Esophagus muscularis mucosa (tissue), 4 donors: ENCODE measurements around the gene THSD1. TPM values are rescaled to one million over a fixed set of nuclear protein-coding genes. Genes with fewer than 3 reads are reported as not detected.
"Not testable (repeated sequence)": the region's sequence is repeated elsewhere in the genome, so short reads cannot be mapped to it uniquely, and the experiment has no call there.

Experiments used
- DNase-seq: peaks from one replicate; pipeline ENCODE4 v3.0.0-alpha.2; 2017; ENCODE audit errors: extremely low spot score
- H3K27ac ChIP-seq, 4 donors: fragments of 200-600 bp; sonication (generic); replicated peaks in 1 of 4; 1 replicate in 3 of 4; 2 replicates in 1 of 4; pipeline ENCODE4 v1.5.1; 2016 to 2019; ENCODE audit warnings: mild to moderate bottlenecking in 1 of 4
- H3K27me3 ChIP-seq, 4 donors: fragments of 200-600 bp; sonication (generic); one replicate each; pipeline versions ENCODE4 v1.5.1 to v1.6.0; 2016 to 2019
- H3K36me3 ChIP-seq, 4 donors: fragments of 200-600 bp; sonication (generic); one replicate each; pipeline ENCODE4 v1.5.1; 2016 to 2019
- H3K4me1 ChIP-seq, 4 donors: fragments of 200-600 bp; sonication (generic); one replicate each; pipeline ENCODE4 v1.5.1; 2016 to 2019
- H3K4me3 ChIP-seq, 4 donors: fragments of 200-600 bp; sonication (generic); 1 replicate in 2 of 4; 2 replicates in 2 of 4; pipeline ENCODE4 v1.5.1; 2016 to 2019; ENCODE audit warnings: mild to moderate bottlenecking in 4 of 4, moderate library complexity in 1 of 4
- H3K9me3 ChIP-seq, 4 donors: fragments of 200-600 bp; sonication (generic); 1 replicate in 3 of 4; 2 replicates in 1 of 4; pipeline ENCODE4 v1.5.1; 2016 to 2019
- EP300 ChIP-seq: sonication (generic); formaldehyde crosslinking; IDR thresholded peaks from one replicate; pipeline ENCODE4 v1.6.1; 2017; ENCODE audit warnings: antibody characterized with exemption
- POLR2A ChIP-seq: fragments of 450-650 bp; IDR thresholded peaks from one replicate; pipeline ENCODE4 v1.6.1; 2017; ENCODE audit warnings: antibody characterized with exemption, moderate library complexity, mild to moderate bottlenecking, low read depth
- POLR2AphosphoS5 ChIP-seq, 2 donors: sonication (generic); formaldehyde crosslinking; IDR thresholded peaks; one replicate each; pipeline ENCODE4 v1.6.1; 2017; ENCODE audit warnings: antibody characterized with exemption in 2 of 2
- WGBS: methylation state at CpG from one replicate; pipeline ENCODE4 v1.1.5; 2018; 5-methylcytosine and 5-hydroxymethylcytosine counted together
- intact Hi-C: fragments of 100-400 bp; cut with DNase I; formaldehyde crosslinking; loops from one replicate; pipeline ENCODE4 v1.15.1; 2023
- total RNA-seq, 4 donors: library from RNA; depleted of rRNA; stranded (reverse); fragments of >200 nt; gene quantifications; one replicate each; pipeline versions ENCODE4 v1.1.0 to v1.2.1, GENCODE V29; 2016
- TF ChIP-seq, protein P1 (sequence below), 3 experiments: fragments of 200-600 bp in 2 of 3; fragments of 450-650 bp in 1 of 3; sonication (generic) in 2 of 3; IDR thresholded peaks; one replicate each; pipeline ENCODE4 v1.5.1; 2017 to 2019; ENCODE audit warnings: antibody characterized with exemption in 3 of 3, mild to moderate bottlenecking in 2 of 3, moderate library complexity in 1 of 3

The THSD1 gene
- total RNA-seq, 4 donors from 2014 or later: 5.4 to 7.5 (median 6.8) TPM

DNA sequence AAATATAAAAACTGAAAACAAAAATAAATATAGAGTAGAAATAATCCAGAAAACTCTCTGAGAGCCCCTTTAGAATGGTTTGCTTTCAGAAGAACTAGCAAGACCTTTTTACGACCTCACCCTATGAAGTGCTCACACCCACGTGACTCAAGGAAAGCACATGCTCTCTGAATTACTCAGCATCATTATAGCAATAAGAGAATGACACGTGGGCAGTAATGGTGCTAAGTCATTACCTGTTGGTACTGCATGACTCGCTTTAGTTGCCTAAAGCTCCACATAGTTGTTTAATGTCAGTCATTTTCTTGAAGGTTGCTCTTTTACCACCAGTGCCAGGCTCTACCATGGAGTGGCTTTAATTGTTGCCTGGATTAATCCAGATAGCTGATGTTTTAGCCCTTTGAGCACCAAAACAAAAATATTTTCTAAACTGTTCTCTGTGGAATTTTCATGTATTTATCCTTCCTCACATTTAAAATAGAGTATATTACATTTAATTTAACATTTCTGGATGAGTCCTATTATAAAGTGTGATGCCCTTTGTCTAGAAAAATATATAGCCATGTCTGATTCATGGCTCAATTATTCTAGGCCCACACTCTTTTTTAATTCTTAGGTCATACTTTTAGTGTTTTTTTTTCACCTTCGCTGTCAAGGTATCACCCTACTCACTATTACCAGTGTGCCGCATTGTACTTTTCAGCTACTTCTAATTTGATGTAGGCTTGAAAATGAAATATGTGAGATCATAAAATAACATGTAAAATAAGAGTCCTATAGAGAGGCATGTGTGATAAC, 56.8 kb downstream of the THSD1 start:
- TF ChIP-seq POLR2AphosphoS5 (IDR thresholded peaks at IDR 0.05): no peak
- TF ChIP-seq, protein P1, sequence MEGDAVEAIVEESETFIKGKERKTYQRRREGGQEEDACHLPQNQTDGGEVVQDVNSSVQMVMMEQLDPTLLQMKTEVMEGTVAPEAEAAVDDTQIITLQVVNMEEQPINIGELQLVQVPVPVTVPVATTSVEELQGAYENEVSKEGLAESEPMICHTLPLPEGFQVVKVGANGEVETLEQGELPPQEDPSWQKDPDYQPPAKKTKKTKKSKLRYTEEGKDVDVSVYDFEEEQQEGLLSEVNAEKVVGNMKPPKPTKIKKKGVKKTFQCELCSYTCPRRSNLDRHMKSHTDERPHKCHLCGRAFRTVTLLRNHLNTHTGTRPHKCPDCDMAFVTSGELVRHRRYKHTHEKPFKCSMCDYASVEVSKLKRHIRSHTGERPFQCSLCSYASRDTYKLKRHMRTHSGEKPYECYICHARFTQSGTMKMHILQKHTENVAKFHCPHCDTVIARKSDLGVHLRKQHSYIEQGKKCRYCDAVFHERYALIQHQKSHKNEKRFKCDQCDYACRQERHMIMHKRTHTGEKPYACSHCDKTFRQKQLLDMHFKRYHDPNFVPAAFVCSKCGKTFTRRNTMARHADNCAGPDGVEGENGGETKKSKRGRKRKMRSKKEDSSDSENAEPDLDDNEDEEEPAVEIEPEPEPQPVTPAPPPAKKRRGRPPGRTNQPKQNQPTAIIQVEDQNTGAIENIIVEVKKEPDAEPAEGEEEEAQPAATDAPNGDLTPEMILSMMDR (IDR thresholded peaks at IDR 0.05): no peak
- TF ChIP-seq EP300: no peak
- no peak for TF ChIP-seq POLR2A
- no peak for DNase-seq

DNA sequence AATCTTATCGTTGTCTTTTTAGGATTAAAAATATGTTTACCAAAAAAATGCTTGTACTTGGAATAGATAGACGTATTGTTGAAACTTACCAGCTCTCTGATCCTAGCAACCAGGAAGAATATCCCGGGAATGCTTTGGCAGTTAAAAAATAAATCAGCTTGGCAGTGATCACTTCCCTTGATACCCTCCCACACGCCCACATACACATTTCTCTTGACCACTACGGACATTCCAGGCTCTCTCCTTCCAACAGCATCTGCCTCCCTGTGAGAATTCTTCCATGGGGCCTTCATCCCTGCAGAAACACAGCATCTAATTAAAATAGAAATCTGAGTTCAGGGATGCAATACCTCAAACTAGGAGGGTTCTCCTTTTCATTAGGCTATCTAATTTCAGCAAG, 57.9 kb downstream of the THSD1 start:
- H3K27me3 ChIP-seq: no peaks in the 10 kb centered on the region
- TF ChIP-seq POLR2AphosphoS5 (IDR thresholded peaks at IDR 0.05) (no peak), POLR2A (no peak), EP300 (no peak)
- TF ChIP-seq, protein P1 (IDR thresholded peaks at IDR 0.05): no peak
- no peak for DNase-seq
- no peaks in the 10 kb centered on the region for H3K9me3 ChIP-seq
- intact Hi-C loops: no loop called here
- WGBS: 42% methylated on average over 5 of the region's 5 CpGs
- peaks cover 0 to under 1% (median 0%) of the 10 kb centered on the region in 4 donors for H3K4me1 ChIP-seq
- no peak overlapping the region for H3K4me3 ChIP-seq
- no peak overlapping the region for H3K27ac ChIP-seq
- no peaks in the 10 kb centered on the region for H3K36me3 ChIP-seq

More for the DNA sequence above, 56.8 kb downstream of the THSD1 start:
- H3K4me3 ChIP-seq: no peak overlapping the region
- H3K27ac ChIP-seq: no peak overlapping the region
- H3K27me3 ChIP-seq: no peaks in the 10 kb centered on the region
- no peaks in the 10 kb centered on the region for H3K36me3 ChIP-seq
- H3K9me3 ChIP-seq: no peaks in the 10 kb centered on the region
- H3K4me1 ChIP-seq: peaks cover 0 to 4% (median 0%) of the 10 kb centered on the region in 4 donors
- intact Hi-C loops: no loop called here
- 71% methylated on average over 6 of the region's 6 CpGs for WGBS

DNA sequence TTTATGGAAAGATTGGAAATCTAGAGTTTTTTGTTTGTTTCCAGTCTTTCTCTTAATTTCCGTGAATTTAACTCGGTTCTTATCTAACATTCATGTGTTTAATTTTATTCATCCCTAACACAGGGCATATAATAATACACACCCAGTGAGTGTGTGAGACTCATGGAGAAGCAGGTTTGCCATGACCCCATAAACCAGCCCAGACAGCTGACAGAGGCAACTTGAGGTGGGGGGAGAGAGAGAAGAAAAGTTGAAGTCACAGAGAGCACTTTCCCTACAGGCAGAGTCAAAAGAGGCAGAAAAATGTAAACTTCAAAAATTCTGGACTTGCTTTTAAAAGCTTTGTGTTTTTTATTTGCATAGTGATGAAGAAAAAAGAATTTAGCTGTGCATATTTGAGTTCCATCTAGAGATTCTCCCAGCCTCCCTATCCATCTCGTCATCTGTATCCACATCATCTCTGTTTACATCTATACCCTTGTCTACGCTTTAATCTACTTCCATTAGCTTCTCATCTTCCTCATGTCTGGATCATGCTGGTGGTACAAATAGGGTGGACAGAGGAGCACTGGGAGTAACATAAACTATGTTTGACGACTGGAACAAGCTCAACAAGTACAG, 60.2 kb downstream of the THSD1 start:
- Histone ChIP-seq H3K4me3 (no peak overlapping the region), H3K27me3 (no peaks in the 10 kb centered on the region), H3K36me3 (no peaks in the 10 kb centered on the region), H3K4me1 (no peaks in the 10 kb centered on the region), H3K27ac (no peak overlapping the region), H3K9me3 (no peaks in the 10 kb centered on the region)
- WGBS: 71% methylated on average over 5 of the region's 5 CpGs
- no peak for DNase-seq
- intact Hi-C loops: no loop called here
- no peak for TF ChIP-seq EP300
- no peak for TF ChIP-seq POLR2AphosphoS5 (IDR thresholded peaks at IDR 0.05)
- TF ChIP-seq POLR2A: no peak
- TF ChIP-seq, protein P1 (IDR thresholded peaks at IDR 0.05): no peak

DNA sequence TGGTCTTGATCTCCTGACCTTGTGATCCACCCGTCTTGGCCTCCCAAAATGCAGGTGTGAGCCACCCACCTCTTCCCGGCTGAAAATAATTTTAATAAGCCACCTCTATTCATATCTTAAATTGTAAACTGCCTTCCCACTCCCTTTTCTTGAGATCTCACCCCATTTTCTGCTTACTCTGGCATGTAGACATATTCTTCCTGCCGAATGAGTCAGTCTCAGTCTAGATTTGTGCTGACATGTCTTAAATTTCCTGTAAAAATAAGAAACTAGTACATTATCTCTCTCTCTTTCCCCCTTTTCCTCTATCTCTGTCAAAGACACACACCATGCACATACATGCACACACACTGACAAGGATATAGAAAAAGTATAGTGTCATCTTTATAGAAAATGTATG, 60.9 kb downstream of the THSD1 start:
- no peak for DNase-seq
- peak overlapping the region; percentile 13 to 51 (median 28) for H3K27ac ChIP-seq
- no peaks in the 10 kb centered on the region for H3K27me3 ChIP-seq
- 72% methylated on average over 3 of the region's 3 CpGs for WGBS
- no peak overlapping the region for H3K4me3 ChIP-seq
- intact Hi-C loops: no loop called here
- no peaks in the 10 kb centered on the region for H3K36me3 ChIP-seq
- H3K4me1 ChIP-seq: no peaks in the 10 kb centered on the region
- H3K9me3 ChIP-seq: no peaks in the 10 kb centered on the region
- no peak for TF ChIP-seq POLR2AphosphoS5 (IDR thresholded peaks at IDR 0.05)

DNA sequence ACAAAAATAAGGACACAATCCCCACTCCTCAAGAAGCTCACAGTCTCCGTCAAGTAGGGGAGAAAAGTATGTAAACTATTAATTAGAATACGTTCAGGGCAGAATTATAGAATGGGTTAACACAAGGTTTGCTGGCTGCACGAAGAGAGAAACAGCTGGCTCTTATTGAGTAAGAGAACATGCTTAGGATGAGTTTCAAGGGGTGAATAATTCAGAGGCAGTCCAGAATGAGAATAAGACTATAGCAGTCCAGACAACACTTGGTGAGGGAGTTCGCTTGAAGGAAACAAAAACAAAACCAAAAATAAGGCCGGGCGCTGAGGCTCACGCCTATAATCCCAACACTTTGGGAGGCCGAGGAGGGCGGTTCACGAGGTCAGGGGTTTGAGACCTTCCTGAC, 61.9 kb downstream of the THSD1 start:
- Histone ChIP-seq H3K4me1 (no peaks in the 10 kb centered on the region), H3K9me3 (no peaks in the 10 kb centered on the region), H3K27ac (peak overlapping the region; percentile 13 to 51 (median 28)), H3K36me3 (no peaks in the 10 kb centered on the region), H3K27me3 (no peaks in the 10 kb centered on the region), H3K4me3 (peak overlapping the region; percentile 12 to 28 (median 22))
- 65% methylated on average over 10 of the region's 10 CpGs for WGBS
- TF ChIP-seq, protein P1 (IDR thresholded peaks at IDR 0.05): no peak
- no peak for TF ChIP-seq POLR2A
- TF ChIP-seq POLR2AphosphoS5 (IDR thresholded peaks at IDR 0.05): no peak
- TF ChIP-seq EP300: no peak
- intact Hi-C loops: no loop called here
- no peak for DNase-seq

DNA sequence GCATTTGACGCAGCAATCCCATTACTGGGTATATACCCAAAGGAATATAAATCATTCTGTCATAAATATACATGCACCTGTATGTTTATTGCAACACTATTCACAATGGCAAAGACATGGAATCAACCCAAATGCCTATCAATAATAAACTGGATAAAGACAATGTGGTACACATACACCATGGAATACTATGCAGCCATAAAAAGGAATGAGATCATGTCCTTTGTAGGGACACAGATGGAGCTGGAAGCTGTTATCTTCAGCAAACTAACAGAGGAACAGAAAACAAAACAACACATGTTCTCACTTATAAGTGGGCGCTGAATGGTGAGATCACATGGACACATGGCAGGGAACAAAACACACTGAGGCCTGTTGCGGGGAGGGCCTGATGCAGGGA, 63.8 kb downstream of the THSD1 start:
- H3K4me1 ChIP-seq, DNase-seq, H3K4me3 ChIP-seq, H3K27ac ChIP-seq, H3K27me3 ChIP-seq, H3K9me3 ChIP-seq, H3K36me3 ChIP-seq, intact Hi-C loops: not testable (repeated sequence)
- 98% methylated on average over 3 of the region's 3 CpGs for WGBS

DNA sequence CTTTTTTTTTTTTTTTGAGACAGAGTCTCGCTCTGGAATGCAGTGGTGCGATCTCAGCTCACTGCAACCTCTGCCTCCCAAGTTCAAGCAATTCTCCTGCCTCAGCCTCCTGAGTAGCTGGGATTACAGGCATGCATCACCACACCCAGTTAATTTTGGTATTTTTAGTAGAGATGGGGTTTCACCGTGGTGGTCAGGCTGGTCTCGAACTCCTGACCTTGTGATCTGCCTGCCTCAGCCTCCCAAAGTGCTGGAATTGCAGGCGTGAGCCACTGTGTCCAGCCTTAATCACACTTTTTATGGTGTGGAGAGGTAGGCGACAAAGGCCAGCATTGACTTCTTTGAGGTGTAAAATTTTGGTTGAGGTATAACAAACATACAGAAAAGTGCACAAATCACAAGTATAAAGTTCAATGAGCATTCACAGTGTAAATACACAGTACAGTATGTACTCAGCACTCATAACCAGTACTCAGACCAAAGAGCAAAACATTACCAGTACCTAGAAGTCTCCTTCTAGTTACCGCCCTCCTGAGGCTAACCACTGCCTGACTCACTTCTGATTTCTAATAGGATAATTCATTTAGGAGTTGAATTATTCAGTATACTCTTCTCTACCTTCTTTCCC, 68.0 kb downstream of the THSD1 start:
- H3K27me3 ChIP-seq, H3K4me1 ChIP-seq, H3K27ac ChIP-seq, H3K4me3 ChIP-seq, H3K36me3 ChIP-seq, intact Hi-C loops, DNase-seq, H3K9me3 ChIP-seq: not testable (repeated sequence)
- WGBS: 83% methylated on average over 7 of the region's 7 CpGs
